HG03354 (cell line): ENCODE measurements around the gene SPTB.
"Not testable (repeated sequence)": the region's sequence is repeated elsewhere in the genome, so short reads cannot be mapped to it uniquely, and the experiment has no call there.

Experiments
- ATAC-seq: cut with Tn5 transposase; IDR thresholded peaks from one replicate; pipeline ENCODE4 v1.9.1; 2021; ENCODE audit warnings: mild to moderate bottlenecking; ENCODE audit not compliant: unreplicated experiment, poor library complexity, severe bottlenecking

The SPTB gene

GRCh38 chr14:64879635-64880220 lies at the start of gene SPTB:
Gene SPTB (minus strand): TSS chr14:64879907. CDS start chr14:64823094, 56,813 bp downstream.
- ATAC-seq: peak; percentile 51

GRCh38 chr14:64929014-64929359 lies 49.3 kb upstream of the SPTB start:
- ATAC-seq: no peak

GRCh38 chr14:64928239-64929013 lies 48.7 kb upstream of the SPTB start:
- ATAC-seq: peak; percentile 69

- no peak for ATAC-seq
These were observed 47.3 kb upstream of the SPTB start for GRCh38 chr14:64927031-64927430.

- no peak for ATAC-seq
These were observed 46.8 kb upstream of the SPTB start for GRCh38 chr14:64926398-64926995.

GRCh38 chr14:64923015-64923414 lies 43.3 kb upstream of the SPTB start:
- ATAC-seq: no peak

- ATAC-seq: no peak
These were observed 40.8 kb upstream of the SPTB start for GRCh38 chr14:64920465-64920864.

GRCh38 chr14:64919618-64920017 lies 39.9 kb upstream of the SPTB start:
- no peak for ATAC-seq

GRCh38 chr14:64919215-64919614 lies 39.5 kb upstream of the SPTB start:
- no peak for ATAC-seq

- ATAC-seq: no peak
These were observed 38.5 kb upstream of the SPTB start for GRCh38 chr14:64918216-64918615.

- no peak for ATAC-seq
These were observed 36.1 kb upstream of the SPTB start for GRCh38 chr14:64915797-64916196.

- no peak for ATAC-seq
These were observed 35.3 kb upstream of the SPTB start for GRCh38 chr14:64915029-64915424.

- ATAC-seq: peak; percentile 97
These were observed 34.7 kb upstream of the SPTB start, which contains the start of gene CHURC1 for GRCh38 chr14:64914237-64915028. Gene CHURC1 (plus strand): TSS chr14:64914455. CDS start chr14:64914496, 41 bp downstream.

GRCh38 chr14:64913477-64913876 lies 33.8 kb upstream of the SPTB start:
- ATAC-seq: not testable (repeated sequence)

- ATAC-seq: no peak
These were observed 32.6 kb upstream of the SPTB start for GRCh38 chr14:64912261-64912660.

GRCh38 chr14:64910847-64911495 lies 31.3 kb upstream of the SPTB start:
- ATAC-seq: no peak

- ATAC-seq: no peak
These were observed 26.3 kb upstream of the SPTB start for GRCh38 chr14:64906022-64906421.

- no peak for ATAC-seq
These were observed 20.3 kb upstream of the SPTB start for GRCh38 chr14:64899958-64900357.

- no peak for ATAC-seq
These were observed 12.2 kb upstream of the SPTB start for GRCh38 chr14:64891839-64892375.
